GM03348 (cell line): ENCODE data around the gene PIK3C3.
"Not testable (repeated sequence)": the region's sequence is repeated elsewhere in the genome, so short reads cannot be mapped to it uniquely, and the experiment has no call there.

Source experiments
- DNase-seq: peaks from one replicate; pipeline ENCODE4 v3.0.0; 2012; ENCODE audit warnings: low spot score

Gene PIK3C3

DNA sequence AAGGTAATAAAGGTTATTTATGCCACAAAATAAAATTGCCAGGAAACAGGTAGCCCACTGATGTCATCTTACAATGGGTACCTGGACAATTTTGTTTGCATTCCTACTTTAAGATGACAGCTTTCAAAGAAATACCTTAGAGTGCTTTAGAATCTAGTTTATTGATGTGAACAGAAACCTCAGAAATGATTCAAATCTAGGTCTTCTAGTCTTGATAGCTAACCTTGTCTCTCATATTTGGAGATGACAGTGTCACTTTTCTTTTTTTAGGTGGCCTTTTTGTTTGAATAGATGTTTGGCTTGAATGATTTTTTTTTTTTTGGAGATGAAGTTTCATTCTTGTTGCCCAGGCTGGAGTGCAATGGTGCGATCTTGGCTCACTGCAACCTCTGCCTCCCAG is 69.1 kb downstream of the PIK3C3 start:
- DNase-seq, result no peak

DNA sequence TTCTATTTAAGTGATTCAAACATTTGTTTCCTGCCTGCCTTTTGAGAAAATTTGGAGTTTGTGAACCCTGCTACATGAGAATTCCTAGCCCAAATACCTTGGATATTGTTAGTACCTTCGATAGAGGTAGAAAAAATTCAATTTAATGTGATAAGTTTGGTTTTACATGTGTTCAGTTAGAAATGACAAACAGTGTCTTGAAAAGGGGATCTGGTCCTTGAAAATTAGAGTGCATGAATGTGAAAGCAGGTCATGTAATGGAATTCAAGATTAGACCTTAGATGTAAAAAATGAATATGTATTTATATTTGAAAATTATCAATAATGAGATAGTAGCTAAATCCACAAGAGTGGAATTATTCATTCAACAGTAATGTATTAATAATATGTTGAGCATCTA is 70.5 kb downstream of the PIK3C3 start:
- DNase-seq, result no peak

DNA sequence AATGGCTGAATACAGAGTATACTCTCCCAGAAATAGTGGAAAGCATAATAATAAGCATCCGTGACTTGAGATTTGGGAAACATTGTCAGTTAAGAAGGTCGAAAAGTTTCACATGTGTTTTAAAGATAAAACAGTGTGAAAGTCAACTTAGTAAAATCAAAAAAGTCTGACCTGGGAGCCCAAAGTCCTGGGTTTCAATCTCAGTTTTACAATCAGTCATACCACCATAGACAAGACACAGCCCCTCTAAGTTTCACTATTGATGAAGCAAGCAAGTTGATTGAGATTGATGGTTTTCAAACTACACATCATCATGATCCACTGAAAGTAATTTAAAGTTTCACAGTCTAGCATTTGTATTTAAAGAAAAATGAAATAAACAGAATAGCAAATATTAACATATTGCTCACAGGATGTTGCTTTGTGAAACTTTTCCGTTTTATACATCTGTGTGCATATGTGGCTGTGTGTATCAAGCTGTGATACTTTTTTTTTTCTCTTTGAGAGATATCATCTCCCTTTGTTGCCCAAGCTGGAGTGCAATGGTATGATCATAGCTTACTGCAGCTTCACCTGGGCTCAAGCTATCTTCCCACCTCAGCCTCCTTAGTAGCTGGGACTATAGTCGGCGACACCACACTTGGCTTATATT is 71.1 kb downstream of the PIK3C3 start:
- DNase-seq, result no peak

DNA sequence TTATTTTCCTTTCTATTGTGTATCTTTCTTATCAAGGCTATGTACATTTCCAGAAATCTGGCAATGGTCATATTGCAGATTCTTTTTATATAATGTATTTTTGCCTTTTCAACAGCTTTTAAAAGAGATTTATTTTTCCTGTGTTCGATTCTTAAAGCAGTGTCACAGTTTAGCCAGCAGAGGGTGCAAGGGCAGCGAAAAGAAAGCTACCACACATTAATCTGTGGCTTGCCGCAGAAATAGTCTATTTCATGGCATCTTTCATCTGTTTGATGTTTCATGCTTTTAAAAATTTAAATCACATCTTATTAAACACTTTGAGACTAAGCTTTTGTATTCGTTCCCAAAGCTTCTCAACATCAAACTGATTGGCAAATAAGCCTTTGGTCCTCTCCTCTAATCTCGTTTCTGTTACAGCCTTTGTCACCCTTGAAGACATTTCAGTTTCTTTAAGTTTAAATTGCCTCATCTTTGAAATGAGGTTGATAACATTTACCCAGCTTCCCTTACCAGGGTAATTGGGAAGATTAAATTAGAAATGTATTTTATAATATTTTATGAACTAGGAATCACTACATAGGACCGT is 73.3 kb downstream of the PIK3C3 start:
- DNase-seq, result peak; percentile 73

DNA sequence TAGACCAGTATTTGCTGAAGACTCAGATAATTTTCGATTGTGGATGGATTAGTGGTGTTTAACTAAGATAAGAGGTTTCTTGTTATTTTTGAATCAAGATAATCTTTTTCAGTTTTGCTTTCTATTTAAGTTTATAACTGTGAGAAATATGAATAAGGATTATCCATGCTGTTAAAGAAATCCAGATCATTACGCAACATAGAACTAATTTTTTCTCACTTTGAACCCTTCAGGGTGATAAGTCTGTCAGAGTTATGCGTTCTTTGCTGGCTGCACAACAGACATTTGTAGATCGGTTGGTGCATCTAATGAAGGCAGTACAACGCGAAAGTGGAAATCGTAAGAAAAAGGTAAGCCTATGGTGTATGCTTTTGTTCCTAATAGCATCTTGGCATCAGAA is 74.1 kb downstream of the PIK3C3 start:
- DNase-seq, result no peak

DNA sequence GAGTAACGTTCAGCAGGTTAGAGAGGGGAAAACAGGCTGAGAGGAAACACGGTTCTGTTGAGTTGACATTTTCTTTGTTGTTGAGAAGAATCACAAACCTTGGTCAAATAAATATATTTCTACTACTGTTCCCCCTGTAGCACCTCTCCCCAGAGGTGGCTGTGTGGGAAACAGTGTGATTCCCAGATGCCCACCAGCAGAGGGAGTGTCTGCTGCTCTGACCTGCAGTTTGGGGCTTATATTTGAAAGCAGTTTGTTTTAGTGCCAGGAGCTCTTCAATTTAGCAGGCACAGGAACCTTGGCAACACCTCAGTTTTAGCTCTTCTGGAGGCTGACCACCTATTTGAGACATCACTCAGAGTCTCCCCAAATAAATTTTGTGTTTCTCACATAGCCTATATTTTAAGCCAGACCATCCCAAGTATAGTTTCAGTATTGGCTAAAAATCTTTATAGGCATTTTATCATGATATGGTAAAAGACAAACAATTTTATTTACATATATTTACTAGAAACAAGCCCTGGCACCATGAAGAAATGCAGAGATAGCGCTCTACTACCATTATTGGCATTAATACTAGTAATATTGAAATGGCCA is 75.7 kb downstream of the PIK3C3 start:
- peak; percentile 46 for DNase-seq

DNA sequence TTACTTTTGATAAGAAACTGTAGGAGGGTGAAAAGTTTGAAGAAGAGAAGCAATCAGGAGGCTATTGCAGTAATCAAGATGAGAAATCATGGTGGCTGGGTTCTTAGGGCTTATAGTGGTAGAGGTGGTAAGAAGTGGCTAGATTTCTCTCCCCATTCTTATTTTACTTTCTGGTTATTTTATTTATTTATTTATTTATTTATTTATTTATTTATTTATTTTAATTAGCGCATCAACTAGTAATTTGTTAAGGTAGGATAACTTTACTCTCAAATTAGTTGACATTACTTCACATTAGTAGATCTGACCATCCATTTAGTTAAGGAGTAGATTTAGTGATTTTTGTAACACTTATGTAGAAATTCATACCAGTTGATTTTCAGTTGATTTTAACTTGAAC is 77.4 kb downstream of the PIK3C3 start:
- DNase-seq, result no peak

DNA sequence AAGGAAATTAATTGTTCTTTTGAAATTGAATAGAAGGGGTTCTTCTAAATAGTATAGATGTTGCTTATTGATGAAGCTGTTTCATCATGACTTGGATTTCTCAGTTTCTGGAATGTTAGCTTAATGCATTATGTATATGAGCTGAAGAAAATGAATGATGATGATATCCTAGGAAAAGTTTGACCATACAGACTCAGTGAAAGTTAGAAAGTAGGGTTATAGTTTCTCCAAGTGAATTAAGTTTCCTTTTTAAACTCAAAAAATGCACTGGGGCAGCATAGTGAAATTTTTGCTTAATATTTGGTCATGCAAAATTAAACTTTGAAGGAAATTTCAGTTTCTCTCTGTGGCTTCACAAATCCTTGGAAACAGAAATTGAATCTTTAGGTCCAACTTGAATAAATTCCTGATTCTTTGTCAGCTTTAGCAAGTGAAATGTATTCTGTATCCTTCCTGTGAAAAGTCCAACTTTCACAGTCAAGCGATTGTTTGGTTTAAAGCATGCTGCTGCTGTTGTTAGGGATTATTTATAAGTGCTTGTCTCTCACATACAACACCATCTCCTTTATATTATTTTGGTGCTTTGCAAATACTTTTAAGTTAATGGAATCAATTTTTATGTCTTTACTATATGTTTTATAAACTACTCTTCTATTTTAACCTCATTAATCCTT is 78.2 kb downstream of the PIK3C3 start:
- DNase-seq, result no peak

DNA sequence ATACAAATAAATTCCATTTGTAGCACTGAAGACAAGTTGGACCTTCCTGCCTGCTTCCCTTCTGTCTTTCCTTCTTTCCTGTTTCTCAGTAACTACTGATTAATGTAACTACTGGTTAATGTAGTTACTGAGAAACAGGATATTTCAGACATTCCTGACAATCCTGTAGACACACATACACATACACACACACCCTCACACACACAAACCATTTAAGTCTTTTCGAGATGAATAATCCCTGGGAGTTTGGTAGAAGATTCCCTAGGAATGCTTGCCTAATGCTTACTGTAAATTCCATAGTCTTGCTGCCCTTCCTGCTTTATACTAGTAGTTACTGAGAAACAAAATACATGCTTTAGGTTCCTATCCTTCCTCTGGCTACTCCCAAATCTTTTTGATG is 83.9 kb downstream of the PIK3C3 start:
- DNase-seq, result peak; percentile 75

DNA sequence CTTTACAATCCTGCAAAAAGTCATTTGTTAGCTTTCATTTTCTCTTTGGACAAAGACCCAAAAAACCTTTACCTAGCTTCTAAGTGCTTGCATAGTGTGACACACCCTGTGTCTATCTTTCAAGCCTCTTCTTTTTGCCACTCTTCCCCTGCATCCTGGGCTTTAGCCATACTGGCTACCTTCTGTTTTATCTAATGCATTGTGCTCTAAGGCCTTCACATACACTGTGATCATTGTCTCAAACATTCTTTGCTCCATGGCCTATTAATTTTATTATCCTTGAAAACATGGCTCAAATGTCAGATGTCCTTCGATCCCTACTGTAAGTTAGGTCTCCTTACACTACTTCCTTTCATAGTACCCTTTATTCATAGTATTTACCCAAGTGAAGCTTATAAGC is 84.4 kb downstream of the PIK3C3 start:
- no peak for DNase-seq

DNA sequence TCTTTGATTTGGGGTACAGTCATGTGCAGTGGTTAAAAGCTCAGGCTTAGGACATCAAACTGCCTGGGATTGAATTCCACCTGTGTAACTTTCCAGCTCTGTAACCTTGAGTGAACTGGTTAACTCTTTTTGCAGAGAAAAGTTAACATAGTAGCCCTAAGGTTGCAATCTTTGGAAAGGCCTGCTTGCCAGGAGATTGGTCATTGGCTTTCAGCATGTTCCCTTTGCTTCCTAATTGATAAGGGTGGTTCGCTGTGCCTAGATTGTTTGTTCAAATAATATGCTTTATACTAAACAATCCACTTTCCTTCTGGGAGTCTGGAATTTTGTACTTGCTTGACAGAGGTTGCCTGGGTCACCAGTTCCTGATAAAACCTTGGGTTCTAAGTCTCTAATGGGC is 86.8 kb downstream of the PIK3C3 start:
- DNase-seq, result no peak

DNA sequence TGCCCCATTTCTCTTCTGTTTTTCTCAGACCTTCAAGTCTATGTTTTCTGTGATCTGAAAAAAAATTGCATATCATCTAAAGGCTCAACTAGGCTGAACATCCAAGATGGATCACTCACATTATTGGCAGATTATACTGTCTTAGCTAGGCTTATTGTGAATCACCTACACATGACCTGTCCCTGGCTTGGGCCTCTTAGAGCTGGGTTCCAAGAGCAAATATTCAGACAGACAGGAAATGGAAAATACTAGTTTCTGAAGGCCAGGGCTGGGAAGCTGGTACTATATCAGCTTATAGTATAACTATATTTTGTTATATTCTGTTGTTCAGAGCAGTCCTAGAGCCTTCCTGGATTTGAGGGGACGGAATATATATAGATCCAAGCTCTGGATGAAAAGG is 90.3 kb downstream of the PIK3C3 start:
- DNase-seq, result no peak

DNA sequence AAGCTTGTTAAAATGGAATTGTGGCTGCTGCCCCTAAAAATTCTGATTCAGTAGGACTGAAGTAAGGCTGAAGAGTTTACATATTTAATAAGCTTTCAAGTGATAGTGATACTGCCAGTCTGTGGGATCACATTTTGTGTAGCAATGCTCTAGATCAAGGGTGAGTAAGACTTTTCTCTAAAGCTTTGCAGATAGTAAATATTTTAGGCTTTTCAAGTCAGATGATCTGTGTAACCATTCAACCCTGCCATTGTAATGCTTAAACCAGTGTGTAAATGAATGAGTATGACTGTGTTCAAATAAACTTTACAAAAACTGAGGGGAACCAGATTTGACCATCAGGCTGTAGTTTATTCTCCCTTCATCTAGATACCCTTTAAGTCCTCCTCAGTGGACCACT is 92.7 kb downstream of the PIK3C3 start:
- DNase-seq, result no peak

DNA sequence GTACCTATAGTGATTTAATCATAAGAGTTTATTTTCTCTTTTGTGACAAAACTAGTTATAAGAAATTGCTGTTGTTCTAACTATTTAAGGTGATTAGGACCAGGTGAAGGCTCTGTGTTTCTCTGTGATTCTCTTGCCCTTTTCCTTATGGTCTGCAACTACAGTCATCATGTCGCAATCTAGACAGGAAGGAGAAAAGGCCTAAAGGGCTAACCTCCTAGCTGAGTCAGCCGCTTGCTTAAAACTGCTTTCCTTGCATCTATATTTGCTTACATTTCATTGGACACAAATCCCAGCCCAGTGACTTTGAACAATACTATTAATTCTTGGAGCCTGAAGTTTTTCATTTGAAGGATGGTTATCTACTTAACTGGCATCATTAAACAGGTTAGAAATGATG is 93.1 kb downstream of the PIK3C3 start:
- DNase-seq, result peak; percentile 61

DNA sequence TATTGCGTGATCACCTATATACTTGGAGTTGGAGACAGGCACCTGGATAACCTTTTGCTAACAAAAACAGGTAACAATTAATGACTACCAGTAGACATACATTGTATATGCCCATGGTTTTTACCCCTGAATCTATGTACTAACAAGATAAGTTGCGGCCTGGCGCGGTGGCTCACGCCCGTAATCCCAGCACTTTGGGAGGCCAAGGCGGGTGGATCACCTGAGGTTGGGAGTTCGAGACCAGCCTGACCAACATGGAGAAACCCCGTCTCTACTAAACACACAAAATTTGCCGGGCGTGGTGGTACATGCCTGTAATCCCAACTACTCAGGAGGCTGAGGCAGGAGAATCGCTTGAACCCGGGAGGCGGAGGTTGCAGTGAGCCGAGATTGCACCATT is 94.5 kb downstream of the PIK3C3 start:
- not testable (repeated sequence) for DNase-seq

DNA sequence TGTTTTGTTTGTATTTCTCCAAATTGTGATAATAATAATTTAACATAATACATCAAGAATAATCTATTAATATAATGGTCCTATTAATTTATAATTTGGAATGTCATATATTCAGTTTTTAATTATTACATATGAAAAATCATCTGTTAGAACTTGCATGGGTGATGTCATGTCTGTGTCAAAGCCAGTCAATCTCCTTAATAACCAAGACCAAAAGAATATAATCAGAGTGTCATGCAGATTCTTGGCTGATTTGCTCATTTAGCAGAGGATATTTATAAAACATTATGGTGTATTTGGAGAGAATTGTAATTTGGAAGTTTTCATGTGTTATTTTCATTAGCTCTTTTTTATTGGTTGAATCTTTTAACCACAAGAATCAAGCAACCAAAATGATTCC is 96.4 kb downstream of the PIK3C3 start:
- no peak for DNase-seq

DNA sequence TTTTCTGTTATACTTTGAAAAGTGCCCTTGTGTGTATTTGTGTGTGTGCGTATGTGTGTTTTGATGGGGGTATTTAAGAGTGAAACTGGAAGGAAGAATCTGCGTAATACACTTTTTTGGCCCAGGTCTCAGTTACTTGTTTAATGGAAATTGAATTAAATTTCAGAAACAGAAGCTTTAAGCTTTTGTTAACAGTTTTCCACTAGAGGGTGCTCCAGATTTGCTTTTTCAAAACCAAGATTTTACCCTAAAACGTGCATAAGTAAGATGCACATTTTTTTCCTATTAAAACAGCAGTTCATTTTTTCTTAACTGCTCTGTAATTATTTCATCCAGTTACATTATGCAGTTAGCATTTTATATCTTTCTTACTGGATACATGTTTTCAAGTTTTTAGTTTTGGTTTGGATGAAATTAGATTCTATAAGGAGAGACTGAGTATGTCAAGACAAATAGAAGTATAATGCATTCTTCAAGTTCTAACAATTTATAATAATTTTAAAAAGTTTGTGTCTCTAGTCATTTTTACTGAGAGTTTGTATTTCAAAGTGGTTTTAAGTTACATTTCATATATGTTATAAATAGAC is 97.2 kb downstream of the PIK3C3 start:
- DNase-seq, result peak; percentile 20

DNA sequence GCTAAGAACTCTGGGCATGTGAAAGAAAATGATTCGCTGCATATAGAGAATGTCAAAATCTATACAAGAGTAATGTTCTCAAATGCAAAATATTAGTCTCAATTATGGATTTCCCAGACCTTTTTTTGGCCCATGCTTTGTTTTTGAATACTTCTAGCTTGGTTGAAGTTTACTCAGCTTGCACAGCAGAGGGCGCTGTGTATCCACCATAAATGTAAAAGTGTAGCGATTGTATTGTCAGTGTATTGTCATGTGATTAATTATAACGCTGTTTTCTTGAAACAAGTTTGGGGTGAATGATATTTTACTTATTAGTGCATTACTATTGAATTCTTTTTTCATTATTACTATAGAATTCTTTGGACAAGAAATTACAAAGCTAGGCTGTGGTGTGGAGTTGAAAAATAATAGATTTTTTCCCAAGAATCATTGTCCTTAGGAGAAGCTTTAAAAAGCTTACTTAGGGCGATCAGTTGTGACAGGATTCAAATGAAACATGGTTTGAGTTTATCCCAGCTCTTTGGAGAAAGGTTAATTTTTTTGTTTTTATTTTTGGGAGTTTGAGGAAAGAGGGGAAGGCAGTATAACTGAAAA is 98.3 kb downstream of the PIK3C3 start:
- DNase-seq, result peak; percentile 52

DNA sequence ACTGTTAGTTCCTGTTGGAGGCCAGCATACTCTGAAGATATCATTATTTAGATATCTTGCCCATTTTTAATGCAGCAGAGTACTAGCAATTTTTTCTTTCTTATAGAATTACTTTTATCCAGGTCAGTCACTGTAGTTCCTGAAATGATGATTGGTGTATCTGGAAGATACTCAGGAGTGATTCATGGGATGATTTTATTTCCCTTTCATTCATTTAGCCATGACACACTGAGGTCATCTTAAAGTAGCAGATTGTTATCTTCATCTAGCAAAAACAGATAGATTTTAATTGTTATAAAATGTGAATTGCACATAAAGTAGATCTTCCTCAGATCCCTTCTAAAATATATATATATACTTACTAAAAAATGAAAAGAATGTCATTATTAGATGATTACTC is 109.1 kb downstream of the PIK3C3 start:
- DNase-seq, result no peak

DNA sequence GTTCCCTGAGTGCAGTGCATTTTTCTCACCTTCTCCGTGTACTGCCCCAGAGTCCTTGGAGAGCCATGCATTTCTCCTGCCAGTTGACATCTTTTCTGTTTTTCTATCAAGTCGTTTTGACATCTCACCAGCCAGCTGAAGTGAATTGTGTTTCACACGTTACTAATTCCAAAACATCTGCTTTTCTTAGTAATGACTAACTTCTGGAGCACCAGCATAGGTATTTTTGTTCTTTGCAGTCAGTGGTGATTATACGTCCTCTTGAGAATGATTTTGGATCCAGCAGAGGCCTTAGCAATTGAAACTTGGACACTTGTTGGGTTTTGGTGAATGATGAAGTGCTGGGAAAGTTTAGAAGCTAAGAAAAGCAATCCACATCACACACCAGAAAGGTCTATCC is 112.5 kb downstream of the PIK3C3 start:
- DNase-seq, result no peak

DNA sequence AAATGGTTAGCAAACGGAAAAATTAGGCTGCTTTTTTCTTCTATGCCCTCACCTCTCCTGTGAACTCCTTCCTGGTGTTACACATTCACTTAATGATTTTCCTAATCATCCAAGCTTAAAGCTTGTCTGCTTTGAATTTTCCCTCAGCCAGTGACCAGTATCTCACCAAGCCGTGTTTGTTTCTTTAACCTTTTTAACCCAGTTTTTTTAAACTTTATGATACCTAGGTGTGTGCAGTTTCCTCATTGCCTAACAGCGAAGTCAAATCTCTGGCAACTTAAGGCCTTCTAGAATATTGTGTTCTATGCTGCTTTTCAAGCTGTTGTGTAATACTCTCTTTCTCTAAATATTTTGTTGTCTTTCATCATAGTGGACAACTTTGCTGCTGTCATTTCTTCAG is 113.0 kb downstream of the PIK3C3 start:
- no peak for DNase-seq

DNA sequence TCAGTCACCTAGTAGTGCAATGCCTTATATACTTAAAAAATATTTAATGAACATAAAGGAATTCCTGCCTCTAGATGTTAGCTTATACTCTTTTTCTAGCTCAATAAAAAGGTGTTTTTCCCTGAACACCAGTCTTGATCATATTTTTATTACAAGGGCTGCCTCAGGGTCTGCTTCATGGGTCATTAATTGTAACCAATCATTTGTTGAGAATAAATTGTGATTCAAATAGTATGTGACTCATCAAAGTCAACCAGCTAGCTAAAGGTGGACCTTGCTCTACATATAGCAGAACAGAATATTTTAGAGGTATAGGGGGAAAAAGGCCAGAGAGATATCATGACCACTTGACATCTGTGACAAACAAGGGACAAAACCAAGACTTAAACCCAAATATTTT is 114.0 kb downstream of the PIK3C3 start:
- no peak for DNase-seq

DNA sequence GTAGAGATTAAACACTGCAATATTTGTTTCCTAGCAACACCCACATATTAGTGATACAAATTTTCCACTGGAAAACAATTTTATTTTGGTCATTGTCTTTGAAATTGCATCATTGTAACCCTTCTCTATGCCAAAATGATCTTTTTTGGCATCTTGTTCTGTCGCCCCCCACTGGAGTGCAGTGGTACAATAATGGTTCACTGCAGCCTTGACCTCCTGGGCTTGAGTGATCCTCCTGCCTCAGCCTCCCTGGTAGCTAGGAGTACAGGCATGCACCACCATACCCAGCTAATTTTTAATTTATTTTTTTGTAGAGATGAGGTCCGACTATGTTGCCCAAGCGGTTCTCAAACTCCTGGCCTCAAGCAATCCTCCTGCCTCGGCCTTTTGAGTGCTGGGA is 117.4 kb downstream of the PIK3C3 start:
- no peak for DNase-seq
